HG03521 (cell line): ENCODE results near the gene EML4.

ENCODE experiments used
- ATAC-seq: cut with Tn5 transposase; IDR thresholded peaks from one replicate; pipeline ENCODE4 v1.9.1; 2021; ENCODE audit warnings: mild to moderate bottlenecking, moderate library complexity; ENCODE audit not compliant: unreplicated experiment

The EML4 gene

GRCh38 chr2:42298132-42298531 lies 129.0 kb downstream of the EML4 start:
- no peak for ATAC-seq

- ATAC-seq, result no peak
These were observed 130.0 kb downstream of the EML4 start for GRCh38 chr2:42298996-42299754.

- no peak for ATAC-seq
These were observed 131.4 kb downstream of the EML4 start for GRCh38 chr2:42300527-42300926.

GRCh38 chr2:42303252-42303651 lies 134.1 kb downstream of the EML4 start:
- ATAC-seq, result no peak

- no peak for ATAC-seq
These were observed 135.0 kb downstream of the EML4 start for GRCh38 chr2:42304059-42304713.

GRCh38 chr2:42307180-42307579 lies 138.0 kb downstream of the EML4 start:
- no peak for ATAC-seq

GRCh38 chr2:42309366-42309765 lies 140.2 kb downstream of the EML4 start:
- no peak for ATAC-seq

GRCh38 chr2:42310007-42310515 lies 140.9 kb downstream of the EML4 start:
- no peak for ATAC-seq

- no peak for ATAC-seq
These were observed 143.0 kb downstream of the EML4 start for GRCh38 chr2:42312106-42312505.

GRCh38 chr2:42314892-42315468 lies 145.8 kb downstream of the EML4 start:
- no peak for ATAC-seq

- ATAC-seq, result no peak
These were observed 146.8 kb downstream of the EML4 start for GRCh38 chr2:42315844-42316470.

- ATAC-seq, result no peak
These were observed 147.8 kb downstream of the EML4 start for GRCh38 chr2:42316910-42317309.

GRCh38 chr2:42317486-42317885 lies 148.3 kb downstream of the EML4 start:
- no peak for ATAC-seq

GRCh38 chr2:42317945-42318344 lies 148.8 kb downstream of the EML4 start:
- ATAC-seq, result no peak

- ATAC-seq, result no peak
These were observed 150.1 kb downstream of the EML4 start for GRCh38 chr2:42319265-42319664.

- ATAC-seq, result no peak
These were observed 152.4 kb downstream of the EML4 start for GRCh38 chr2:42321452-42322064.

- no peak for ATAC-seq
These were observed 155.1 kb downstream of the EML4 start for GRCh38 chr2:42324244-42324643.

GRCh38 chr2:42324949-42325348 lies 155.8 kb downstream of the EML4 start:
- ATAC-seq, result no peak

- ATAC-seq, result no peak
These were observed 156.5 kb downstream of the EML4 start for GRCh38 chr2:42325609-42326008.

- ATAC-seq, result no peak
These were observed 158.0 kb downstream of the EML4 start for GRCh38 chr2:42327125-42327524.
